Spleen (tissue), 11 donors: ENCODE results near the gene KIDINS220. TPM values are rescaled to one million over a fixed set of nuclear protein-coding genes. Genes with fewer than 3 reads are reported as not detected.
A peak's percentile ranks its signal among the peaks of the same experiment; 100 is the strongest.

Source experiments
- DNase-seq: peaks from one replicate; pipeline ENCODE4 v3.0.0-alpha.2; 2020
- H3K27ac ChIP-seq, 8 donors: fragments of 200-600 bp; sonication (generic) in 7 of 8; 1 replicate in 4 of 8; 2 replicates in 4 of 8; pipeline versions ENCODE4 v1.5.0 to v1.8.0; 2016 to 2021; ENCODE audit warnings: inconsistent platforms in 4 of 8, mild to moderate bottlenecking in 4 of 8, moderate library complexity in 1 of 8
- H3K27me3 ChIP-seq, 7 donors: fragments of 200-600 bp; sonication (generic) in 6 of 7; replicated peaks in 1 of 7; 1 replicate in 4 of 7; 2 replicates in 3 of 7; pipeline versions ENCODE4 v1.5.0 to v1.8.0; 2016 to 2021; ENCODE audit warnings: inconsistent platforms in 3 of 7, mild to moderate bottlenecking in 1 of 7
- H3K36me3 ChIP-seq, 6 donors: fragments of 200-600 bp; sonication (generic) in 5 of 6; 1 replicate in 4 of 6; 2 replicates in 2 of 6; pipeline versions ENCODE4 v1.5.0 to v1.8.0; 2016 to 2021; ENCODE audit warnings: inconsistent platforms in 2 of 6
- H3K4me1 ChIP-seq, 6 donors: fragments of 200-600 bp; sonication (generic) in 5 of 6; 1 replicate in 3 of 6; 2 replicates in 3 of 6; pipeline versions ENCODE4 v1.5.0 to v1.8.0; 2016 to 2021; ENCODE audit warnings: inconsistent platforms in 3 of 6
- H3K4me3 ChIP-seq, 8 donors: fragments of 200-600 bp; sonication (generic) in 7 of 8; 1 replicate in 4 of 8; 2 replicates in 4 of 8; pipeline versions ENCODE4 v1.5.0 to v1.8.0; 2016 to 2021; ENCODE audit warnings: inconsistent platforms in 4 of 8, mild to moderate bottlenecking in 4 of 8, moderate library complexity in 2 of 8
- H3K9me3 ChIP-seq, 8 donors: fragments of 200-600 bp; sonication (generic) in 7 of 8; 1 replicate in 4 of 8; 2 replicates in 4 of 8; pipeline versions ENCODE4 v1.5.0 to v1.8.0; 2016 to 2021; ENCODE audit warnings: inconsistent platforms in 4 of 8
- POLR2A ChIP-seq, 3 donors: fragments of 450-650 bp; IDR thresholded peaks; one replicate each; pipeline ENCODE4 v1.5.1; 2017; ENCODE audit warnings: antibody characterized with exemption in 3 of 3, mild to moderate bottlenecking in 1 of 3
- POLR2AphosphoS5 ChIP-seq, 3 donors: sonication (generic); formaldehyde crosslinking; IDR thresholded peaks; one replicate each; pipeline ENCODE4 v1.5.1; 2017; ENCODE audit warnings: antibody characterized with exemption in 3 of 3
- WGBS, 5 donors: extraction: QIAGEN DNeasy Blood & Tissue Kit in 3 of 5; methylation state at CpG; one replicate each; pipeline versions ENCODE4 v1.1.5 to v1.1.7; 2013 to 2018; 5-methylcytosine and 5-hydroxymethylcytosine counted together
- intact Hi-C: fragments of 100-400 bp; cut with DNase I; formaldehyde crosslinking; loops from one replicate; pipeline ENCODE4 v1.15.0; 2023; ENCODE audit warnings: low total_unique reads
- polyA plus RNA-seq, 3 donors: library from polyadenylated mRNA; stranded (reverse); fragments of 200-250 nt; gene quantifications; one replicate each; pipeline ENCODE4 v1.2.1, GENCODE V29; 2013
- total RNA-seq, 7 donors: library from RNA; depleted of rRNA in 3 of 7; stranded (reverse); fragments of >200 nt in 3 of 7; fragmentation: NEBNext Ultra II Directional in 4 of 7; extraction: Animal tissue kit (Norgen Biotek cat#: 25700) in 4 of 7; gene quantifications; one replicate each; pipeline versions ENCODE4 v1.1.0 to v1.2.1, GENCODE V29; 2016 to 2021
- TF ChIP-seq, protein P1 (sequence below), 11 experiments: fragments of 200-600 bp in 7 of 11; fragments of 450-650 bp in 4 of 11; sonication (generic) in 4 of 11; IDR thresholded peaks in 8 of 11; conservative IDR thresholded peaks in 3 of 11; 1 replicate in 7 of 11; 2 replicates in 4 of 11; pipeline versions ENCODE4 v1.4.0 to v1.8.0; 2016 to 2021; ENCODE audit warnings: antibody characterized with exemption in 11 of 11, inconsistent platforms in 4 of 11, mild to moderate bottlenecking in 1 of 11
- donor health status: healthy with polysubstance abuse.
- donor health status: DM: no; HTN: no; CAD: no; lungs with moderate emphysema.
- donor health status: DM: no; HTN: no; CAD: no.
- donor health status: Bipolar disorder and iron deficiency.
- donor health status: healthy.
- donor health status: DM: no; HTN: no; CAD: no.
- donor health status: DM: yes; HTN: yes; CAD: no.

The KIDINS220 gene
- total and polyA plus RNA-seq, 10 donors, result 6.0 to 84.1 (median 59.0) TPM

DNA sequence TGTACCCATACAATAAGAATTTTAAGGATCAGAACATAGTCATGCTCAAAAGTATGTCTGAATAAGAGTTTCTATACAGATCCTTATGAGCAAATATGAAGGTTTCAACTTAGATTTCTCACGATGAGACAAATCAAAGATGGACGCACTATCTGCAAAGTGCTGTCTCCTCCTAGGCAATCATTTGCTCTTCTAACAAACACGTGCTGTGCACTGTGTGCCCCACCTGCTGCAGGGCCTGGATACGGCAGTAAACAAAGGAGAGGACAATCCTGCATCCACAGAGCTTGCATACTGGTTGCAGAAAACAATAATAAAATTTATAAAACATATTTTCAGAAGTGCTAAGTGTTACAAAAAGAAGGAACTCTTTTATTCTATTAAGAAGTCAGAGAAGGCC, 39.9 kb upstream of the KIDINS220 start:
- Histone ChIP-seq H3K9me3 (no peaks in the 10 kb centered on the region), H3K36me3 (peaks cover 0 to 47% (median 0%) of the 10 kb centered on the region in 6 donors), H3K27me3 (no peaks in the 10 kb centered on the region), H3K4me1 (no peaks in the 10 kb centered on the region), H3K4me3 (no peak overlapping the region), H3K27ac (no peak overlapping the region)
- no peak for DNase-seq
- WGBS, 5 donors, result 88 to 95% (median 91%) methylated on average over 4 of the region's 4 CpGs
- intact Hi-C loops, result no loop called here
- no peak for TF ChIP-seq POLR2AphosphoS5 (IDR thresholded peaks at IDR 0.05)

DNA sequence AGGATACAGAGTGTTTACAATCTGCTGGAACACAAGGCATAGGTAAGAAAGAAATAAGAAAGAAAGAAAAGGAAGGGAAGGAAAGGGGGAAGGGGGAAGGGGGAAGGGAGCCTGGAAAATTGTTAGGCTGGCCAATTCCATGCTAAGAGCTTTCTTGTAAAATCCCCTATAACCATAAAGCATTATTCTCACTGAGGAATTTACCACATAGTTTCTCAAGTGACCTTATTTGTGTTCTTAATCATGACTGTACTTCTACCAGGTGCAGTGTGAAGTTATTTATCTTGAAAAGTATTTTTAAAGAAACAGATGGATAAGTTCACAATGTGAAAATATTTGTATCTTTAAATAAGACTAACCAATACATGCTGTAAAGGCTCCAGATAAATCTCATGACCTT, 39.2 kb upstream of the KIDINS220 start:
- intact Hi-C loops, result no loop called here
- Histone ChIP-seq H3K27me3 (no peaks in the 10 kb centered on the region), H3K4me3 (no peak overlapping the region), H3K4me1 (no peaks in the 10 kb centered on the region), H3K27ac (no peak overlapping the region), H3K36me3 (peaks cover 0 to 47% (median 0%) of the 10 kb centered on the region in 6 donors), H3K9me3 (no peaks in the 10 kb centered on the region)
- TF ChIP-seq POLR2AphosphoS5 (IDR thresholded peaks at IDR 0.05) (no peak), POLR2A (IDR thresholded peaks at IDR 0.05) (no peak)
- TF ChIP-seq, protein P1, sequence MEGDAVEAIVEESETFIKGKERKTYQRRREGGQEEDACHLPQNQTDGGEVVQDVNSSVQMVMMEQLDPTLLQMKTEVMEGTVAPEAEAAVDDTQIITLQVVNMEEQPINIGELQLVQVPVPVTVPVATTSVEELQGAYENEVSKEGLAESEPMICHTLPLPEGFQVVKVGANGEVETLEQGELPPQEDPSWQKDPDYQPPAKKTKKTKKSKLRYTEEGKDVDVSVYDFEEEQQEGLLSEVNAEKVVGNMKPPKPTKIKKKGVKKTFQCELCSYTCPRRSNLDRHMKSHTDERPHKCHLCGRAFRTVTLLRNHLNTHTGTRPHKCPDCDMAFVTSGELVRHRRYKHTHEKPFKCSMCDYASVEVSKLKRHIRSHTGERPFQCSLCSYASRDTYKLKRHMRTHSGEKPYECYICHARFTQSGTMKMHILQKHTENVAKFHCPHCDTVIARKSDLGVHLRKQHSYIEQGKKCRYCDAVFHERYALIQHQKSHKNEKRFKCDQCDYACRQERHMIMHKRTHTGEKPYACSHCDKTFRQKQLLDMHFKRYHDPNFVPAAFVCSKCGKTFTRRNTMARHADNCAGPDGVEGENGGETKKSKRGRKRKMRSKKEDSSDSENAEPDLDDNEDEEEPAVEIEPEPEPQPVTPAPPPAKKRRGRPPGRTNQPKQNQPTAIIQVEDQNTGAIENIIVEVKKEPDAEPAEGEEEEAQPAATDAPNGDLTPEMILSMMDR (IDR thresholded peaks at IDR 0.05 in 8 of 11, conservative IDR thresholded peaks at IDR 0.05 in 3 of 11), result no peak
- no peak for DNase-seq

DNA sequence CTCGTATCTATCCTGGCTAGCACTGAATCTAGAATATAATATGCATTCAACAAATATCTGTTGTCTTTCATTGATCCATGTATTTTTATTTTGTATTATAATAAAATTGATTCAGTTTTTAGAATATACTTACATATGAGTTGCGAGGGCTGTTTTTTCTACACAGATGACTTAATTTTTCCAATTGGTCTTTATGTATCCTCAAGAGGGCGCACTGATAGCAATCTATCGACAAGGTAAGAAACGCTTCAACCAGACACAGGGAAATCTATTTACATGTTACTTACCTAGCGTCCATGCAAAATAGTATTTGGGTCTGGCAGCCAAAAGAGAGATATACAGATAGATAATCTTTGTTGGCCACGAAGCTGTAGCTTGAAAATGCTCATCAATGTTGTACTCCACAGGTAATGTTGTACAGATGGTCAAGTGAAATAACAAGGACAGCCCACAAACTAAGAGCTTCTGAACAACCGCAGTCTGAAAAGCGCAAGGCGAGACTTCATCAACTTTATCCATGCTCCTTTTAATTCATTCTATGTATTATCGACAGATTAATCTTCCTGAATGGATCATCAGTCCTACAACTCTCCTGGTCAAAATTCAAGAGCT, 35.5 kb upstream of the KIDINS220 start:
- H3K27ac ChIP-seq, result no peak overlapping the region
- H3K27me3 ChIP-seq, result no peaks in the 10 kb centered on the region
- peaks cover 0 to 33% (median 0%) of the 10 kb centered on the region in 6 donors for H3K36me3 ChIP-seq
- no peaks in the 10 kb centered on the region for H3K9me3 ChIP-seq
- DNase-seq, result no peak
- H3K4me3 ChIP-seq, result no peak overlapping the region
- H3K4me1 ChIP-seq, result no peaks in the 10 kb centered on the region
- TF ChIP-seq, protein P1 (IDR thresholded peaks at IDR 0.05 in 8 of 11, conservative IDR thresholded peaks at IDR 0.05 in 3 of 11), result peak in 5 of 11 experiments; percentile 29 to 46 (median 37)
- no peak for TF ChIP-seq POLR2A (IDR thresholded peaks at IDR 0.05)
- 51 to 59% (median 53%) methylated on average over 11 of the region's 11 CpGs for WGBS, 5 donors
- intact Hi-C loops, result no loop called here

DNA sequence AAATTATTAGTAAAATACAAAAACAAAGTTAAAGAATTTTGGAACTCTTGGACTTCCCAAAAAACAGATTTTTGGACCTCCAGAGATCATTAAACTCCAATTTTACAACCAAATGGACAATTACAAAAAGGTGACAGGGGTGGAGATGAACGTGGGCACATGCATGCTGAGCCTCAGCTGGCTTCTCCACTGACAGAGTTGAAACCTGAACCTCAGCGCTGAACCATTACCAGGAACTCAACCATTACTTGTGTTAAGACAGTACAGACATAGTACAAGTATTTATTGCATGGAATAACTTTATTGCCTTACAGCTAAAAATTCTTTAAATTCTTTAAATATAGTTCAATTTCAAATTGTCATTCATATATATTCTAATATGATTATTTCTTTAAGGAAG, 33.0 kb upstream of the KIDINS220 start:
- WGBS, 5 donors, result 79 to 94% (median 84%) methylated on average over 2 of the region's 2 CpGs
- DNase-seq, result no peak

More for the DNA sequence above, 33.0 kb upstream of the KIDINS220 start:
- Histone ChIP-seq H3K4me1 (no peaks in the 10 kb centered on the region), H3K9me3 (no peaks in the 10 kb centered on the region), H3K27ac (no peak overlapping the region), H3K4me3 (no peak overlapping the region), H3K27me3 (no peaks in the 10 kb centered on the region), H3K36me3 (peaks cover 0 to 24% (median 0%) of the 10 kb centered on the region in 6 donors)
- TF ChIP-seq POLR2AphosphoS5 (IDR thresholded peaks at IDR 0.05), result no peak
- TF ChIP-seq, protein P1 (IDR thresholded peaks at IDR 0.05 in 8 of 11, conservative IDR thresholded peaks at IDR 0.05 in 3 of 11), result no peak
- no peak for TF ChIP-seq POLR2A (IDR thresholded peaks at IDR 0.05)
- intact Hi-C loops, result no loop called here
